Prostate gland (tissue), 2 donors: Measurements from ENCODE around the gene KIAA1328. TPM values are rescaled to one million over a fixed set of nuclear protein-coding genes. Genes with fewer than 3 reads are reported as not detected.

Experiments
- DNase-seq: peaks from one replicate; pipeline ENCODE4 v3.0.0-alpha.2; 2019; ENCODE audit warnings: low spot score
- H3K27ac ChIP-seq, 2 donors: fragments of 200-600 bp; sonication (generic); 2 replicates each; pipeline ENCODE4 v1.5.1; 2017 to 2019
- H3K27me3 ChIP-seq: fragments of 200-600 bp; sonication (generic); replicated peaks from 2 replicates; pipeline ENCODE4 v1.5.1; 2019; ENCODE audit not compliant: insufficient read depth
- H3K36me3 ChIP-seq, 2 donors: fragments of 200-600 bp; sonication (generic); 1 replicate in 1 of 2; 2 replicates in 1 of 2; pipeline versions ENCODE4 v1.5.1 to v1.8.1; 2017 to 2019
- H3K4me1 ChIP-seq: fragments of 200-600 bp; sonication (generic); replicated peaks from 2 replicates; pipeline ENCODE4 v1.5.1; 2019
- H3K4me3 ChIP-seq, 2 donors: fragments of 200-600 bp; sonication (generic); 2 replicates each; pipeline ENCODE4 v1.5.1; 2017 to 2019
- H3K9me3 ChIP-seq: fragments of 200-600 bp; sonication (generic); 2 replicates; pipeline ENCODE4 v1.5.1; 2017
- CTCF ChIP-seq, 4 experiments: fragments of 200-600 bp in 2 of 4; fragments of 450-650 bp in 2 of 4; sonication (generic) in 2 of 4; IDR thresholded peaks; 1 replicate in 3 of 4; 2 replicates in 1 of 4; pipeline ENCODE4 v1.5.1; 2016 to 2019; ENCODE audit warnings: antibody characterized with exemption in 4 of 4, mild to moderate bottlenecking in 2 of 4, moderate library complexity in 2 of 4
- POLR2A ChIP-seq: fragments of 450-650 bp; IDR thresholded peaks from one replicate; pipeline ENCODE4 v1.6.1; 2016; ENCODE audit warnings: antibody characterized with exemption, mild to moderate bottlenecking
- POLR2AphosphoS5 ChIP-seq: sonication (generic); formaldehyde crosslinking; IDR thresholded peaks from one replicate; pipeline ENCODE4 v1.6.1; 2017; ENCODE audit warnings: antibody characterized with exemption
- whole genome bisulfite sequencing: methylation state at CpG from one replicate; pipeline ENCODE4 v1.1.5; 2018; 5-methylcytosine and 5-hydroxymethylcytosine counted together
- intact Hi-C: fragments of 100-400 bp; cut with DNase I; formaldehyde crosslinking; loops from one replicate; pipeline ENCODE4 v1.14.2; 2022
- total RNA-seq, 2 donors: library from RNA; depleted of rRNA; stranded (reverse); fragments of >200 nt; gene quantifications; one replicate each; pipeline ENCODE4 v1.1.0, GENCODE V29; 2016

The KIAA1328 gene
- total RNA-seq, 2 donors from 2014 or later, result 8.7 to 13.7 TPM

GRCh38 chr18:37277804-37278203 lies 448.9 kb downstream of the KIAA1328 start:
- Histone ChIP-seq H3K27me3 (peaks cover 25% of the 10 kb centered on the region), H3K9me3 (no peaks in the 10 kb centered on the region), H3K4me1 (no peaks in the 10 kb centered on the region), H3K4me3 (no peak overlapping the region), H3K27ac (no peak overlapping the region), H3K36me3 (no peaks in the 10 kb centered on the region)
- DNase-seq, result no peak
- intact Hi-C loops, result no loop called here
- 63% methylated on average over 10 of the region's 10 CpGs for WGBS
- TF ChIP-seq POLR2A, result no peak
- TF ChIP-seq POLR2AphosphoS5, result no peak
- TF ChIP-seq CTCF (IDR thresholded peaks at IDR 0.05), result no peak

Other genes with a start within 250 kb of the KIAA1328 start
- gene TPGS2, start 125 bp upstream of the KIAA1328 start, total RNA-seq, result 100 to 1,000 TPM; 128 to 157 TPM